ENCODE measurements around the gene ZNF638.

ZNF638 gene

DNA sequence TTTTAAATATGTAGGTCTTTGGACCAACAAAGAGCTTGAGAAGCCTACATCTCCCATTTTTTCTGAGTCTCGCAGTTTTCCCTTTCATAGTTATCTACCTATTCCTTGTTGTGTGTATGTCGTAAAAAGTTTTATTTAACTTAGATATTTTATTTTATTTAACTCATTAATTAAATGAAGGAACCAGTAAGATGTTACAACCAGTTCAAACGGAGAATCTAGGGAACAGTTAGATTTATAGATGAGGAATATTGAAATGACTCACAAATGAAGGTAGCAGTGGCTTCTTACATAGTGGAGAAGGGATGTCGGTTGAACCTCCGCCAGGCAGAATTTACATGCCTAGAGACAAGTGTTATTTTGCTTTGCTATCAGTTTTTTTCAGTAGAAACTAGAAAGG lies 48.5 kb upstream of the ZNF638 start:
- H3K4me2 ChIP-seq (ENCODE audit: low read length): no peak overlapping the region
- no peak overlapping the region for H3K27ac ChIP-seq (ENCODE audit: low read depth, low read length, poor library complexity, severe bottlenecking)
- H4K20me1 ChIP-seq (ENCODE audit: insufficient read depth, low read length): no peaks in the 10 kb centered on the region
- no peak overlapping the region for H3K9ac ChIP-seq (ENCODE audit: low read length)
- no peaks in the 10 kb centered on the region for H3K27me3 ChIP-seq (ENCODE audit: insufficient read depth, low read length)
- no peaks in the 10 kb centered on the region for H3K4me1 ChIP-seq (ENCODE audit: insufficient read depth, low read length, severe bottlenecking)
- no peaks in the 10 kb centered on the region for H3K9me2 ChIP-seq (ENCODE audit: low read depth, low read length)
- H3K4me3 ChIP-seq (ENCODE audit: low read depth, low read length, poor library complexity, severe bottlenecking): no peak overlapping the region
- H3K36me3 ChIP-seq (ENCODE audit: insufficient read depth, low read length): no peaks in the 10 kb centered on the region
- TF ChIP-seq CTCF (IDR thresholded peaks at IDR 0.05; ENCODE audit: low read length) (no peak), EZH2 (IDR thresholded peaks at IDR 0.05; ENCODE audit: borderline replicate concordance, low read length) (no peak)
- no peaks in the 10 kb centered on the region for H3K79me2 ChIP-seq (ENCODE audit: insufficient read depth, low read length)
- no peak overlapping the region for H2AFZ ChIP-seq (ENCODE audit: low read length)
- H3K9me3 ChIP-seq (ENCODE audit: low read length): no peaks in the 10 kb centered on the region
- H3F3A ChIP-seq (ENCODE audit: insufficient read depth, low read length): no peaks in the 10 kb centered on the region

DNA sequence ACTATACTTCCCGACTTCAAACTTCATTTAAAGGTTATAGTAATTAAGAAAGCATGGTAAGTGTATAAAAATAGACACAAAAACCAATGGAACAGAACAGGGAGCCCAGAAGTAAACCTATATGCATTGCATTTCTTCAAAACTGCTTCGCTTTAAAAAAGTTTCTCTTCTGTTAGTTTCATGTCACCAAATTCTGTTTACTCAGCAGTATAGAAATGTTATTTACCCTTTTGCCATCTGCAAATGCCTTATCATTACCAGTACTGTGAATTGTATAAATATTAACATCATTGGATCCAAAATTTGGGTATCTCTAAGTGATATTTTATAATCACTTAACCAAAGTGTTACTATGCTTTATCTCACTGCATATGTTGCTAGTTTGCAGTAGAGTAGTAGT lies 45.9 kb upstream of the ZNF638 start:
- Histone ChIP-seq H3F3A (ENCODE audit: insufficient read depth, low read length) (no peaks in the 10 kb centered on the region), H3K9me3 (ENCODE audit: low read length) (no peaks in the 10 kb centered on the region), H3K36me3 (ENCODE audit: insufficient read depth, low read length) (no peaks in the 10 kb centered on the region), H3K27ac (ENCODE audit: low read depth, low read length, poor library complexity, severe bottlenecking) (no peak overlapping the region), H3K4me2 (ENCODE audit: low read length) (no peak overlapping the region), H3K9ac (ENCODE audit: low read length) (no peak overlapping the region), H3K79me2 (ENCODE audit: insufficient read depth, low read length) (no peaks in the 10 kb centered on the region), H3K9me2 (ENCODE audit: low read depth, low read length) (no peaks in the 10 kb centered on the region), H3K4me1 (ENCODE audit: insufficient read depth, low read length, severe bottlenecking) (no peaks in the 10 kb centered on the region), H4K20me1 (ENCODE audit: insufficient read depth, low read length) (no peaks in the 10 kb centered on the region), H2AFZ (ENCODE audit: low read length) (no peak overlapping the region), H3K4me3 (ENCODE audit: low read depth, low read length, poor library complexity, severe bottlenecking) (no peak overlapping the region), H3K27me3 (ENCODE audit: insufficient read depth, low read length) (no peaks in the 10 kb centered on the region)
- TF ChIP-seq EZH2 (IDR thresholded peaks at IDR 0.05; ENCODE audit: borderline replicate concordance, low read length) (no peak), CTCF (IDR thresholded peaks at IDR 0.05; ENCODE audit: low read length) (no peak)

GRCh38 chr2:71291398-71291797 lies 40.2 kb upstream of the ZNF638 start:
- Histone ChIP-seq H3K9me3 (ENCODE audit: low read length) (no peaks in the 10 kb centered on the region), H3K4me3 (ENCODE audit: low read depth, low read length, poor library complexity, severe bottlenecking) (no peak overlapping the region), H3K27ac (ENCODE audit: low read depth, low read length, poor library complexity, severe bottlenecking) (no peak overlapping the region), H3K9ac (ENCODE audit: low read length) (no peak overlapping the region), H4K20me1 (ENCODE audit: insufficient read depth, low read length) (no peaks in the 10 kb centered on the region), H3K36me3 (ENCODE audit: insufficient read depth, low read length) (no peaks in the 10 kb centered on the region), H3K4me1 (ENCODE audit: insufficient read depth, low read length, severe bottlenecking) (no peaks in the 10 kb centered on the region), H3K27me3 (ENCODE audit: insufficient read depth, low read length) (no peaks in the 10 kb centered on the region), H3K4me2 (ENCODE audit: low read length) (no peak overlapping the region), H3F3A (ENCODE audit: insufficient read depth, low read length) (no peaks in the 10 kb centered on the region), H3K79me2 (ENCODE audit: insufficient read depth, low read length) (no peaks in the 10 kb centered on the region), H2AFZ (ENCODE audit: low read length) (no peak overlapping the region), H3K9me2 (ENCODE audit: low read depth, low read length) (no peaks in the 10 kb centered on the region)
- TF ChIP-seq CTCF (IDR thresholded peaks at IDR 0.05; ENCODE audit: low read length): no peak
- TF ChIP-seq EZH2 (IDR thresholded peaks at IDR 0.05; ENCODE audit: borderline replicate concordance, low read length): no peak

Data from OCI-LY1 (cell line).